T-helper 22 cell (primary cell): ENCODE measurements around the gene CST9L.

Experiments used
- DNase-seq: peaks from one replicate; pipeline ENCODE4 v3.0.0-alpha.2; 2020; ENCODE audit warnings: low read depth

Gene CST9L

DNA sequence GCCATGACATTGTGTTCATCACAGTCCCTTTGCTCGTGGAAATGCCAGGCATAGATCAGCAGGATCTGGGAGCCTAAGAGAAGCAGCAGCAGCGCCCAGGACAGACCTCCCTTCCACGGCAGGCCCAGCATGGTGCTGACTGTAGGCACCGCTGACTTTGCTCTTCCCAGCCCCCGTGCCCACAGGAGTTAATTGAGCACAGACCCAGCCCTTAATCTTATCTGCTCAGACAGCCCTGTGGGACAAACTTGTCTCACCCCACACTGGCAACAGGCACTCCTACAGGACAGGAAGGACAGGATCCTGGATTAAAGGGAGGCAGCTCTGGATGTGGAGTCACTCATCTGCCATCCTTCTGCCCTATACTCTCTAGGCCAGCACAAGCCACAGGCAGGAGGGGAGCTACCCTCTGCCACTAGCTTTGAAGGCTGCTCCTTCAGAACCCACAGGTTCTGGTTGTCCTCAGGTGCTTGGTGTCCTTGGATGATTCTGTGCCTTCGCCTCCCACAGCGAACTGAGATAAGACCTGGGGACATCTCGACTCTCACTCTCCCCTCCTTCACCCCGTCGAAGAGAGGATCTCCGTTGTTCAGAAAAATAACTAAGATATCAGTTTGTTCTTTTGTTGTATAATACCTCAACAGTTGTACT, at the start of gene CST9L:
Gene CST9L, minus strand, starts transcription at position 165 of the 651 bp plus-strand sequence. Its CDS starts 34 bp downstream, at position 131.
- DNase-seq: no peak

GRCh38 chr20:23614163-23614562, 45.9 kb upstream of the CST9L start:
- no peak for DNase-seq

- no peak for DNase-seq
Measured at GRCh38 chr20:23613676-23614075, 45.4 kb upstream of the CST9L start.

GRCh38 chr20:23612396-23612795, 44.1 kb upstream of the CST9L start:
- no peak for DNase-seq

DNA sequence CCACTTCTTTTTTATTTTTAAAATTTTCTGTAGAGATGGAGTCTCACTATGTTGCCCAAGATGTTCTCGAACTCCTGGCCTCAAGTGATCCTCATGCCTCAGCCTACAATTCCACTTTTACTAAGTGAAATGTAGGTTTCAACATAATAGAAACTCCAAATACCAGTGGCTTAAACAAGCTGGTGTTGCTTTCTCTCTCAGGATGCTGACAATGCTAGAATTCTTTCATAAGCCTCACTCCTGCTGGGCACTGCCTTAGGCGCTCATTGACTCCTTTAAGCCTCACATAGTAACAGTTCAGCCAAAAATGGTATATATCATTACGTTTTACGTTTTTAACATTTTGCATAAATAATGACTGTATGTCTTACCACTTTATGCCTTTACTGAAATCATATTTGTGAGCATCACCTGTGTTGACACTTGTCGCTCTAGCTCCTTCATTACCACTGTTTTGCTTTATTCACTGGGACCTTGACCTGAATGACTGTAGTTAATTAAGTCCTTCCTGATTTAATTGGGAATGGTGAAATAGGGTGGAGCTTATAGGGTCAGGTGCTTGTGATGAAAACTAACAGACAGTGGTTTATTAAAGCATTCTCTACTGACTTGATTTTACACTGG, 41.3 kb upstream of the CST9L start:
- DNase-seq: no peak

DNA sequence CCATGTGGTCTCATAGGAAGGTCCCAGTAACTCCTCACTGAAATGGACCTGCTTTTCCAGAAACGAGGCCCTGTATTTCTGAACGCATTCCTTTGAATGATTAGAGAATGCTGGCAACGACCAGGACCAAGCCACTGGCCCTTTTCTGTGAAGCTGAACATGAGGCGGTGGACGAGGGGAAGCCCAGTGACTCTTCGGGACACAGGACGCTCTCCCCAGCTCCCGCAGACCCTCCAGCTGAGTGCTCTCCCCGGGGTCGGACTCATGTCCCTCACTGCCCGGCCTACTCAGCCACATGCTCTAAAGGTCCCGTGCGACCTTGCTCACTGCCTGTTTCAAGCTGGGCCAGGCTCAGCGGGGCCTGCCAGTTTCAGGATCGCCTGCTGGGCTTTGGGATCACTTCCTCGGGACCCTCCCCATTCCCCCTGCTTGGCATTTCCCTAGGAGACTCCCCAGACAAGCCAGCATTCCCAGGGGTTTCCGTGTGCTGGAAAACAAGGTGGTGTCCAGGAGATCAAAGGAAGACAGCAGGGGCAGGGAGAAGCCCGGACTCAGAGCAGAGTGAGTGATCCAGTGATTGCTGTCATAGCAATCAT, 40.1 kb upstream of the CST9L start:
- no peak for DNase-seq

- no peak for DNase-seq
Measured at GRCh38 chr20:23607497-23608245, 39.4 kb upstream of the CST9L start.

GRCh38 chr20:23606652-23607049, 38.4 kb upstream of the CST9L start:
- DNase-seq: no peak

- DNase-seq: no peak
Measured at GRCh38 chr20:23605867-23606651, 37.8 kb upstream of the CST9L start, which contains the start of gene CST9. Gene CST9, minus strand, starts transcription at chr20:23605917. Its CDS starts 53 bp downstream, at chr20:23605864.

GRCh38 chr20:23604306-23604705, 36.0 kb upstream of the CST9L start:
- no peak for DNase-seq

DNA sequence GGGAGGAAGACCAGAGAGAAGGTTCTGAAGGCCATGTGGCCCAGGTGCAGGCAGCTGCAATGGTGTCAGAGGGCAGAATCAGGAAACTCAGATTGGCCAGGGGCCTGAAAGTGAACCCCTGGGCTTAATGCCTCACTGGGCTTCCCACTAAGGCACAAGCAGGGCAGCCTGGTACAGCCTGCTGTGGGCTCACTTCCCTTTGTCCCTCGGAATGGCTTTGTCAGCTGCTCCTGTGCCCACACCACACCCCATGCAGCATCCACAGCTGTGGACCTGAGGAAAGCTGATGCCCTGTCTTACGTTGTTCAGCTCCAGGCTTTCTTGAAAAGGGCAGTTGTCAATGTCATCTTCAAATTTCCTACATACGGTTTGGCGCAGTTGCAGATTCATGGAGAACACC, 35.0 kb upstream of the CST9L start:
- DNase-seq: no peak

DNA sequence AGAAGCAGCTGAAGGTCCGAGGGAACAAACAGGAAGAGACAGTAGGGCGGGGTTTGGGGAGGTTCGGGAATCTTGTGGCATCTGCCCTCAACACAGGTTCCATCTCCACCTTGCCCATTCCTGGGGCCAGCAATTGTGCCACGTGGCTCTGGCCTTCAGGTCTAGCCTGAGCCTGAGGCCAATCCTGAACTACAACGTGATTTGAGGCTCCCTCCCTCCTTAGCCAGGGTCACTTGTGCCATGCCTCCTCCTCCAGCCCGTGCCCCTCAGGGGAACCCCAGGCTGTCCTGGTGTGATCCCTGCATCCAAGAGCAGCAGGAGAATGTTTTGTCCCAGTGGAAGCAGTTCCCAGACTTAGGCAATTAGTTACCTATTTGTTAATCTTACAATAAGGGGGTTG, 34.4 kb upstream of the CST9L start:
- no peak for DNase-seq

DNA sequence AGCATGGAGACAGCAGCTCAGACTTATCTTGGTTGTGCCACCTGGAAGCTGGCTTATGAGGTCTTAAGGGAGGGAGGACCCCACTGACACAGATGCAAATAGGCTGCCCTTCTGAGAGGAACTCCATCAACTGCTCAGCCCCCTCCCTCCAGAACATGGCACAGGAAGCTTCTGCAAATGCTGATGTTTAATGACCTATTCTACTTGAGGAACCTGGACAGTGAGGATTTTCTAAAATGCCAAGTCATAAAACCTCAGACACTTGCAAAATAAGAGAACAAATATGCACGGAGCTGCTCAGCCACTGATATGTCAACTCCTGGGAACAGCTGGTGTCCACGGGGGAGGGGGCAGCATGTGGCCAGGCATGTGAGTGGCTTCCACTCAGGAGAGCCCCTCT, 34.0 kb upstream of the CST9L start:
- DNase-seq: no peak

GRCh38 chr20:23601715-23602114, 33.4 kb upstream of the CST9L start:
- DNase-seq: no peak

DNA sequence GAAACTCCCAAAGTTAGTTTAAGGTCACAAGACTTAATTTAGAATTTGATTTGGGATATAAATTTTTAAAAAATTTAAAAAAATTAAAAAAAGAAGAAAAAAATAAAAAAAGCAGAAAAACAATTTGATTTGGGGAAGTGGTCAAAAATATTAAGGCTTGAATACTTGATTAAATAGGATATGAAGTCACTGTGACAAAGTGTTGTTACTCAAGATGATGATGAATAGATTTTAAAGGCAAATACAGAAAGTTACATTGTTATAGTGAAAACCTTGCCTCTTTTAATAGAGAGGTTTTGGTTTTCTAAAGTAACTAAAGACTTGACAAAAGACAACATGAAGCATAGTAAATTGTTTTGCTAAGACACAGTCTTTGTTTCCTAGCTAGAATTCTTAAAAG, 30.2 kb upstream of the CST9L start:
- DNase-seq: no peak

- no peak for DNase-seq
Measured at GRCh38 chr20:23596579-23597250, 28.4 kb upstream of the CST9L start.

DNA sequence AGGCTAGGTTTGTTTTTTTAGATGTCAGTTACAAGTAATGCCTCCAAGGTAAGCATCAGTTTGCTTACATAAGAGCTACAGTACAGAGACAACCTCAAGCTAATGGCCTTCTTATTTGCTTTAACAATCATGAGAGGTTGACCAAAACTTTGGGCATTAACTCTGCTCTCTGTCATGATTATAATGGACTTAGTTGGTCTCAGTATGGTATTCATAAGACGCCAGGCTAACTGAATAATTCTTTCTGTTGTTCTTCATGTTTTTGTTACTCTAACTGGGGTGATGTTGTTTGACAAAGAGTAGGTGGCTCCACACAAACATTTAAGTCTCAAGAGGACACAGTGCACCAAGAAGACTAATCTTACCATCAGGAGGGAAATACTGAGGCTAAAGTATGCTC, 27.7 kb upstream of the CST9L start:
- DNase-seq: no peak

- DNase-seq: no peak
Measured at GRCh38 chr20:23588434-23589403, 20.4 kb upstream of the CST9L start.

DNA sequence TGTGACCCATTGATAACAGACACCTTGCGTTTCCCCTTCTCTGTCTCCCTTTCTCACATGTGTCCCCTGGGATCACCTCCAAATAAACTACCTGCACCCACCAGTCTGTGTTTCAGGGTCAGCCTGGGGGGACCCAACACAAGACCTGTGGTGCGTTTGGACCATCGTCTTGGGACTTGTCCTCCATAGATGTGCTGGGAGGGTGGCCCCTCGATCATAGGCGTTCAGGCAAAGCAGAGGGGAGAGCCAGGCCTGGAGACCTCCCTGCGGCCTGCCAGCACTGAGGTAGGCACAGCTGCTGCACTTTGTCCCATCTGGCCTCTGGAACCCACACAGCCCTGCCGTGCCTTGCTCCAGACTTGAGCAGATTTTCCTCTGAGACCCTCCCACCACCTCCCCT, 19.3 kb upstream of the CST9L start:
- no peak for DNase-seq
